ENCODE measurements around the gene TMEM63C. TPM values are rescaled to one million over a fixed set of nuclear protein-coding genes. Genes with fewer than 3 reads are reported as not detected.

The TMEM63C gene
- total RNA-seq, 4 donors from 2014 or later, result 0.08 to 0.13 (median 0.10) TPM; not detected in 1

GRCh38 chr14:77186911-77187648, 5.5 kb downstream of the TMEM63C start:
- peaks cover 77% of the 10 kb centered on the region for H3K27me3 ChIP-seq
- WGBS, 2 donors (ENCODE audit: low coverage in 1 of 2), result 28% methylated on average over 2 of the region's 15 CpGs; no CpG with 5 or more reads in 1 of the 2 donors

GRCh38 chr14:77187649-77188012, 6.0 kb downstream of the TMEM63C start:
- 68 to 100% methylated on average over 1 to 2 of the region's 3 CpGs for WGBS, 2 donors (ENCODE audit: low coverage in 1 of 2)
- no peak for ATAC-seq
- peaks cover 76% of the 10 kb centered on the region for H3K27me3 ChIP-seq
- H3K9me3 ChIP-seq, result no peaks in the 10 kb centered on the region
- no peak overlapping the region for H3K27ac ChIP-seq
- TF ChIP-seq CTCF (IDR thresholded peaks at IDR 0.05) (no peak), POLR2A (IDR thresholded peaks at IDR 0.05) (no peak), POLR2AphosphoS5 (IDR thresholded peaks at IDR 0.05) (no peak), EP300 (IDR thresholded peaks at IDR 0.05) (no peak)
- no peaks in the 10 kb centered on the region for H3K4me1 ChIP-seq
- no peak overlapping the region for H3K4me3 ChIP-seq
- H3K36me3 ChIP-seq, result no peaks in the 10 kb centered on the region

More at GRCh38 chr14:77186911-77187648, 5.5 kb downstream of the TMEM63C start:
- peaks cover 0 to 4% (median under 1%) of the 10 kb centered on the region in 3 donors for H3K4me1 ChIP-seq
- TF ChIP-seq POLR2AphosphoS5 (IDR thresholded peaks at IDR 0.05) (no peak), CTCF (IDR thresholded peaks at IDR 0.05) (no peak), EP300 (IDR thresholded peaks at IDR 0.05) (no peak), POLR2A (IDR thresholded peaks at IDR 0.05) (no peak)
- H3K36me3 ChIP-seq, result no peaks in the 10 kb centered on the region
- H3K27ac ChIP-seq, result no peak overlapping the region
- ATAC-seq, result no peak
- no peak overlapping the region for H3K4me3 ChIP-seq
- H3K9me3 ChIP-seq, result no peaks in the 10 kb centered on the region

- Histone ChIP-seq H3K27ac (no peak overlapping the region), H3K4me1 (no peaks in the 10 kb centered on the region), H3K4me3 (no peak overlapping the region), H3K36me3 (no peaks in the 10 kb centered on the region), H3K9me3 (no peaks in the 10 kb centered on the region), H3K27me3 (peaks cover 57% of the 10 kb centered on the region)
- TF ChIP-seq EP300 (IDR thresholded peaks at IDR 0.05) (no peak), POLR2AphosphoS5 (IDR thresholded peaks at IDR 0.05) (no peak)
- 24 to 43% methylated on average over 4 of the region's 4 CpGs for WGBS, 2 donors (ENCODE audit: low coverage in 1 of 2)
- no peak for ATAC-seq
Observed at GRCh38 chr14:77189479-77189878, 7.9 kb downstream of the TMEM63C start.

- H3K9me3 ChIP-seq, result no peaks in the 10 kb centered on the region
Observed at GRCh38 chr14:77190977-77191376, 9.4 kb downstream of the TMEM63C start.

GRCh38 chr14:77194706-77195105, 13.1 kb downstream of the TMEM63C start:
- ATAC-seq, result no peak
- TF ChIP-seq POLR2A (IDR thresholded peaks at IDR 0.05), result no peak
- no peak for TF ChIP-seq POLR2AphosphoS5 (IDR thresholded peaks at IDR 0.05)
- no peak for TF ChIP-seq CTCF (IDR thresholded peaks at IDR 0.05)
- no peak for TF ChIP-seq EP300 (IDR thresholded peaks at IDR 0.05)
- Histone ChIP-seq H3K27ac (no peak overlapping the region), H3K4me1 (no peaks in the 10 kb centered on the region), H3K9me3 (no peaks in the 10 kb centered on the region), H3K27me3 (peaks cover 48% of the 10 kb centered on the region), H3K36me3 (no peaks in the 10 kb centered on the region), H3K4me3 (no peak overlapping the region)
- WGBS, 2 donors (ENCODE audit: low coverage in 1 of 2), result 87 to 88% methylated on average over 4 to 8 of the region's 8 CpGs

More at GRCh38 chr14:77190977-77191376, 9.4 kb downstream of the TMEM63C start:
- Histone ChIP-seq H3K36me3 (no peaks in the 10 kb centered on the region), H3K4me1 (no peaks in the 10 kb centered on the region), H3K4me3 (no peak overlapping the region), H3K27me3 (peaks cover 54% of the 10 kb centered on the region), H3K27ac (no peak overlapping the region)
- no peak for TF ChIP-seq POLR2AphosphoS5 (IDR thresholded peaks at IDR 0.05)
- no peak for TF ChIP-seq POLR2A (IDR thresholded peaks at IDR 0.05)
- TF ChIP-seq CTCF (IDR thresholded peaks at IDR 0.05), result no peak
- TF ChIP-seq EP300 (IDR thresholded peaks at IDR 0.05), result no peak
- WGBS, 2 donors (ENCODE audit: low coverage in 1 of 2), result 45 to 67% methylated on average over 1 of the region's 1 CpG
- ATAC-seq, result no peak
